GM10266 (cell line): Measurements from ENCODE around the gene FFAR3.

ENCODE experiments used
- DNase-seq: peaks from one replicate; pipeline ENCODE4 v3.0.0; 2012; ENCODE audit errors: extremely low spot score
- CTCF ChIP-seq: IDR thresholded peaks from 2 replicates; pipeline ENCODE4 v1.5.1; 2012; ENCODE audit warnings: mild to moderate bottlenecking, low read depth; ENCODE audit not compliant: control insufficient read depth, insufficient read depth; ENCODE audit errors: missing control alignments

FFAR3 gene, protein sequence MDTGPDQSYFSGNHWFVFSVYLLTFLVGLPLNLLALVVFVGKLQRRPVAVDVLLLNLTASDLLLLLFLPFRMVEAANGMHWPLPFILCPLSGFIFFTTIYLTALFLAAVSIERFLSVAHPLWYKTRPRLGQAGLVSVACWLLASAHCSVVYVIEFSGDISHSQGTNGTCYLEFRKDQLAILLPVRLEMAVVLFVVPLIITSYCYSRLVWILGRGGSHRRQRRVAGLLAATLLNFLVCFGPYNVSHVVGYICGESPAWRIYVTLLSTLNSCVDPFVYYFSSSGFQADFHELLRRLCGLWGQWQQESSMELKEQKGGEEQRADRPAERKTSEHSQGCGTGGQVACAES

DNA sequence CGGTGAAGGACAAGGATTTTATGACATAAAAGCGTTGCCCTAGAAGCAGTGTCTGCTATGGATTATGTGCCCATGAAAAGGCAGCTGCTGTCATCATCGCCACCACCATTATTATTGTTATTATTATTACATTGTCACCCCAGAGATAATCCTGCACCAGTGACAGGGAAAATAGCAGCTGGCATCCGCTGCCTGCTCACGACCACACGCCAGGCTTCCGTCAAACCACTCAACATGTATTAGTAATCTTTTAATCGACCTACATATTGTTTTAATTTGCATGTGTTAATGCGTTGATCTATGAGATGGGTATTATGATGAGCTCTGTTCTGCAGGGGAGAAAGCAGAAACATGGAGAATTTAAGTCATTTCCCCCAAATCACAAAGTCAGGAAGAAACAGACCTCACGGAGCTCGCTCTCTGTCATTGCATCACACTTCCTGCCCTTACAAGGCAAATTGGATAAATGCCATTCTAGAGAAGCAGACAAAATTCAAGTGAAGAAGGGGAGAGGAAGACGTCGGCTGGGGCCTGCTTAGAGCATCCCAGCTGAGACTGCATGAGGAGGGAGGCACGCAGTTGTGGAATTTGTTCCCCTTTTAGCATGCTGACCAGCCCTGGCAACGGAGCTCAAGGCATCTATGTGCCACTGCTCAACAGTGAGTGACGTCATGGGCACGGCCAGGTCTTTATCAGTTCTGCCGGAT, at the start of gene FFAR3:
Gene FFAR3 (plus strand): TSS at position 594 of the 707 bp plus-strand sequence. CDS start 431 bp downstream, outside the sequence.
- no peak for TF ChIP-seq CTCF
- DNase-seq: no peak

- no peak for TF ChIP-seq CTCF
- no peak for DNase-seq
These were observed 49.4 kb upstream of the FFAR3 start for GRCh38 chr19:35308910-35309309.

DNA sequence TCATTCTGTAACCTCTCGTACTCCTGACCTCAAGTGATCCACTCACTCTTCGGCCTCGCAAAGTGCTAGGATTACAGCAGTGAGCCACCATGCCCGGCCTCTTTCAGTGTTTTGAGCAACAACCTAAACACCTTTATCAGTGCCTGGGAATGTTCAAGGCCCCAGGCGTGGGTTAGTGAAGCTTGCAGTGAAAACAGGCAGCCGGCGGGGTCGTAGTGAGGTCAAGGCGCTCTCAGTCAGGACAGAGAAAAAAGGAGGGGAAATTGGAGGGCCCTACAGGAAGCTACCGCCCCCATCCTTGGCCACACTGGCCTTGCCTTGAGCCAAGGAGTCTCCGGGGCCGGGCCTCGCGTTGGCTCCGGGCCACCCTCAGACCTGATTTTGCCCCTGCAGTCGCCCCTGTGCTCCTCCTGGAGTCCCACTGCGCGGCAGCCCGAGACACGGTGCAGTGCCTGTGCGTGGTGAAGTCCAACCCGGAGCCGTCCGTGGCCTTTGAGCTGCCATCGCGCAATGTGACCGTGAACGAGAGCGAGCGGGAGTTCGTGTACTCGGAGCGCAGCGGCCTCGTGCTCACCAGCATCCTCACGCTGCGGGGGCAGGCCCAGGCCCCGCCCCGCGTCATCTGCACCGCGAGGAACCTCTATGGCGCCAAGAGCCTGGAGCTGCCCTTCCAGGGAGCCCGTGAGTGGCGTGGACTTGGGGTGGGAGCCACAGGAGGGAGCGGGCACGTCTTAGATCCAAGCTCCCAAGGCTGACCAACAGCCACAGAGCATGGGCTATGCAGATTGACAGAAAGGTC, 48.6 kb upstream of the FFAR3 start:
- DNase-seq: no peak
- TF ChIP-seq CTCF: no peak

GRCh38 chr19:35310331-35310730, 47.9 kb upstream of the FFAR3 start:
- DNase-seq: no peak

DNA sequence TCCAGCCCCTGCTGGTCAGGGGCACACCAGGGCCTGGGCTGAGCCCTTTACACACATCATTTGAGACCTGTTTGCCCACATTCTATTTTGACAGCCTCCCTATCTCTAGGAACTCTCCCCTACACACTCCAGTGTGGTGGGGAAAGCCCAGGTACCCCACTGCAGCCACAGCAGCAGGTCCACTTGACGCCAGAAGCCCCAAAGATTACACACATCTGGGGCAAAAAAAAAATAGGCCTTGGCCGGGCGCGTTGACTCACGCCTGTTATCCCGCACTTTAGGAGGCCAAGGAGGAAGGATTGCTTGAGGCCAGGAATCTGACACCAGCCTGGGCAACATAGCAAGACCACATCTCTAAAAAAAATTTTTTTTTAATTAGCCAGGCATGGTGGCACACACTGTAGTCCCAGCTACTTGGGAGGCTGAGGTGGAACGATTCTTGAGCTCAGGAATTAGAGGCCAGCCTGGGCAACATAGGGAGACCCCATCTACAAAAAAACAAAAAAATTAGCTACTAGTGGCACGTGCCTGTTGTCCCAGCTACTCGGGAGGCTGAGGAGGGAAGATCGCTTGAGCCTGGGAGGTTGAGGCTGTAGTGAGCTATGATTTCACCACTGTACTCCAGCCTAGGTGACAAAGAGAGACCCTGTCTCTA, 47.3 kb upstream of the FFAR3 start:
- no peak for DNase-seq
- no peak for TF ChIP-seq CTCF

More at GRCh38 chr19:35310331-35310730, 47.9 kb upstream of the FFAR3 start:
- no peak for TF ChIP-seq CTCF

DNA sequence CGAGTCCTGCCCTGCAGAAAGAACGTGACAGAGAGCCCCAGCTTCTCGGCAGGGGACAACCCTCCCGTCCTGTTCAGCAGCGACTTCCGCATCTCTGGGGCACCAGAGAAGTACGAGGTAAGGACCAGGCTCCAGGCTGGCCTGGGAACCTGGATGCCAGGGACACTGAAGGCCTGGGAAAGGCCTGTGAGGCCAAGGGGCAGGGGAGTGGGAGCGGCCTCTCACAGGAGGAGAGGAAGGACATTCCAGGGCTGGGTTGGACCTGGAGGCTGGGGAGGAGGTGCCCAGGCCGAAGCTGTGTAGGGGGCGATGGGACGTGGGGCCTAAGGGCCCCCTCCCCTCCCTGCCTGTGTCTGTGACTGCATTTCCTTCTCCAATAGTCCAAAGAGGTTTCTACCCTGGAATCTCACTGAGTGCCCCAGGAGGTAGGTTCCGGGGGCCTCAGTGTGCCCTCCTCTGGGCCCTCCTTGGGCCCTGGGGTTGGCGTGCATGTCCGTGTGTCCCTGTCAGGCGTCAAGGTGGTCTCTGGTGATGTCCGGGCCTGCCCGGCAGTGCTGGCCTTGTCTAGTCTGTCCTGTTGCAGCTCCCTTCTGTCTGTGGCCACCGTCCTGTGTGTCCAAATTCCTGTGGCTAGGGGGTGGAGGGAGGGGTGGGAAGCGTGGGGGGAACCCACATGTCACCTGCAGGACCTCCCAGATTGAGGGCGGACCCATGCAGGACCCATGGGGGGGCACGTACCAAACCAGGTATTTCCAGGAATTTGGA, 46.2 kb upstream of the FFAR3 start:
- DNase-seq: no peak
- TF ChIP-seq CTCF: no peak
